HG02938 (cell line): ENCODE measurements around the gene ADAM12.
"Not testable (repeated sequence)": the region's sequence is repeated elsewhere in the genome, so short reads cannot be mapped to it uniquely, and the experiment has no call there.

Source experiments
- ATAC-seq: cut with Tn5 transposase; IDR thresholded peaks from one replicate; pipeline ENCODE4 v1.9.1; 2021; ENCODE audit warnings: mild to moderate bottlenecking, moderate library complexity; ENCODE audit not compliant: unreplicated experiment

ADAM12 gene

DNA sequence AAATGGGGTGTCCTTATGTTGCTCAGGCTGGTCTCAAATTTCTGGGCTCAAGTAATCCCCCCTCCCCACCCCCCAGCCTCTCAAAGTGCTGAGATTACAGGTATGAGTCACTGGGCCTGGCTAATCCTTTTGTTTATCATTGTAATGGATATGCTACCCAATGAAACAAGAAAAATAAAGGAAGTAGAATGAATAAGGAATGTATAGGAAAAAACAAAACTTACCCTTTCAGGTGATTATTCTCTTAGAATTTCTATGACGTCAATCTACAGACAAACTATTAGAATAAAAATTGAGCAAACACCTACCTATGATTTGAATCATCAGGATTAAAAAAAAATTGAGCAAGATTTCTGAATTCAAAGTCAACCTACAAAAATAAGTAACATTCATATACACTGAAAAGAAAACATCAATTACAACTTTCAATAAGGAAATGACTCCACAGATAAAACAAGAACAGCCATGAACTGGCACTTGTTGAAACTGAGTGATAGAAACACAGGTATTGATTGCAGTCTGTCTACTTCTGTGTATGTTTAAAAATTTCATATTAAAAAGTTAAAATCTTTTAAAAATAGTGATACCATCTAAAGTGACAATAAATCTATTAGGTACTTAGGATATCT, 12.2 kb downstream of the ADAM12 start:
- no peak for ATAC-seq

DNA sequence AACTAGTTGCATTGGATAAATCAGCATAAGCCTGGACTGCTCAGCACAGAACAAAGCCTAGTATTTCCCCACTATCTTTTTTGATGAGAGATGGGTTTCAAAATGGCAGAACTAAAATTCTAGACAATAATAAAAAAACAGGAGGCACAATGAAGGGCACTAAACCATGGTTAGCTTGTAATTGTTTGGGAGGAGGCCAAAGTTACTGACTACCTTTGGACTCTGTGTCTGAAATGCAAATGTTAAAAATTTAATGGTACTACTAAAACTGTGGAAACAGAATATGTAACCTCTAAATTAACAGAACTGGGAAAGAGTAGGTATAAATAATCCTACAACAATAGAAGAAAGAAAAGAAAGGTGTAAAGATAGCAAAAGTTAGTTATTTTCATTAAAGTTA, 13.0 kb downstream of the ADAM12 start:
- no peak for ATAC-seq

DNA sequence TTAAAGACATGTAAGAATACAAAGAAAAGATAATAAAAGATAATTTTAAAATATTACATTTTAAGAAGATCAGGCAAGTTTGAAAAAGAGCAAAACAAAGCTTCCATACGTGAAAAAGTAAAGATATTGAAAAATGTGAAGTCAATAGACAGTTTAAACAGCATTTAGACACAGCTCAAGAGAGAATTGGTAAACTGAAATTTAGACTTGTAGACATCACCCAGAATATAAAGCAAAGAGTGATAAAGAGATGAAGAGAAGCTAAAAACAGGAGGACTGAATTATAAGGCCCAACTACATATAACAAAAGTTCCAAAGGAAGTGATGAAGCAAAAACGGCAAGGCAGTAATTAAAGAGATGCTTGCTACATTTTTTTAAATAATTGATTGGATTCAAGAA, 13.8 kb downstream of the ADAM12 start:
- ATAC-seq = no peak

DNA sequence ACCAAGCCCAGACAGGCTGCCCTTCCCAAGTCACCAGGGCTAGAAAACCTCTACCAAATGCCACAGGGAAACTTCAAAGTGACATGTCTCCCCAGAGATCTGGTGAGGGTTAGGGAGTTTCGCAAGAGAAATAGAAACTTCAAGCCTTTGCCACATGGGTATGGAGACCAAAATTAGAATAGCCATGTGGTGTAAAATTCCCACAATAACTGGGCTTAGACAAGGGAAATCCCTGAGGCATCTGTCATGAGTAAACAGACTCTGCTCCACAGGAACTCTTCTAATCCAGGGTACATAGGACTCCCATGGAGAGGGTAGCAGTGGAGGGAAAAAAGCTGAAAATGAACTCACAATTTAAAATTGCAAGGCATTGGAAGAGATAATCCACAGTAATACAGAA, 14.3 kb downstream of the ADAM12 start:
- no peak for ATAC-seq

DNA sequence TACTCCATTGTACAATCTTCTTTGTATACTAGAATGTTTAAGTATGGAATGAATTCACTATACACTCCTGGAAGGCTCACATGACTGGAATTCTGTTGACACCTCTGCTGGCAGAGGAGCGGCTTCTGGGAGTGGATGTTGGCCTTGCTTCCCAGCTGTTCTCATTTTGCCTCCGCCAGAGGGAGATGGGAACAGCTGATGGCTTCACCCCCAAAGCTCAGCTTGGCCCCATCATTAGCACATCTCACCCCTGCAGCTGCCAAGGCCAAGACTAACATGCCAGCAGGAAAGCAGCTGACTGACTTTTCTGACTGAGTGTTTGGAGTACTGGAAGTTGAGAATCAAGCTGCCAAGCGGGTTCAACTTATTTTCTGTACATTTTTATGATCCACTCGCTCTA, 15.1 kb downstream of the ADAM12 start:
- ATAC-seq = no peak

DNA sequence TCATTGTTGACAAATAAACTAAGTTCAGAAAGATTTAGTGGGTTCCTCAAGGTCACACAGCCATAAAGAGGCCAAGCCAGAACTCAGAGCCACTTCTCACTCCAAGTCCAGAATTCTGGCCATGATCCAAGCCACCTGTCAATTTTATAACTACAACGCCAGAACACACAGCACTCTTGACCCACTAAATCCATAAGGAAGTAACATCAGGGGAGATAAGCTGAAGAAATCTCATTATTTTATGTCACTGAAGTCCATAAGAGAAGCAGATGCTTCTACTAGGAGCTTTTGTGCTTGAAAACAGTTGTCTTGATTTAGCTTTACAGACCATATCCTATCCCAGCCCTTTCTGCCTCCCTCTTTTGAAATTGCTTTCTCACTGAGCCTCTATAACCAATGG, 15.9 kb downstream of the ADAM12 start:
- no peak for ATAC-seq

DNA sequence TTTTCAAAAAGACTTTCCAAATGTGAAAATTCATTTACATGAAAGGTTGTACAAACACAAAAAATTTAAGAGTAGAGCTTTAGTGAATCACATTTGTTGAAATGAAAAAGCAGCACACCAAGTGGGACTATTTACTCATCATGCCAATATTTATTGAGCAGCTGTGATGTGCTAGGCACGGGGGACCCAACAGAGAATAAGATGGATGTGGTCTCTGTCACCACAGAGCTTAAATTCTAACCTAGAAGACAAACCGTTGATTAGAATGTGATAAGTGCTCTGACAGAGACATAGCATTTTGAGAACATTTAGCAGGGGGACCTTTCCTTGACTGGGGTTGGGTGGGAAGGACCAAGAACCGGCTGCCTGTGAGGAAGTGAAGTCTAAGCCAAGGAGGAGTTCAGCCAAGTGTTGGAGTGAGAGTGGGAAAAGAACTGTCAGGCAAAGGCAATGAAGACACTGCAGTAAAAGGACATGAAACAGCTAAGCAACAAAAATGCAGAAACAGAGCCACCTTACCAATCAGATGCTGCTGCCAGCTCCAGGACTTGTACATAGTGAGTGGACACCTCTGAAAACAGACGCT, 19.1 kb downstream of the ADAM12 start:
- no peak for ATAC-seq

DNA sequence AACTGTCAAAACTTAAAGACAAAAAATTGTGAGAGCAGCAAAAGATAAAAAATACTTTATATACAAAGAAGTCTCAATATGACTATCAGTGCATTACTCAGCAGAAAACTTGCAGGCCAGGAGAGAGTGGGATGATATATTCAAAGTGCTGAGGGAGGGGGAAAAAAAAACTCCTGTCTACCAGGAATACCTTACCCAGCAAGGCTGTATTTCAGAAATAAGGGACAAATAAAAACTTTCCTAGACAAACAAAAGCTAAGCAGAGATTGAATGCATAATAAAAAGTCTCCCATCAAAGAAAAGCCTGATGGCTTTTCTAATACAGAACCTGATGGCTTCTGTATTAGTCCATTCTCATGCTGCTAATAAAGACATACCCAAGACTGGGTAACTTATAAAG, 31.1 kb downstream of the ADAM12 start:
- no peak for ATAC-seq

DNA sequence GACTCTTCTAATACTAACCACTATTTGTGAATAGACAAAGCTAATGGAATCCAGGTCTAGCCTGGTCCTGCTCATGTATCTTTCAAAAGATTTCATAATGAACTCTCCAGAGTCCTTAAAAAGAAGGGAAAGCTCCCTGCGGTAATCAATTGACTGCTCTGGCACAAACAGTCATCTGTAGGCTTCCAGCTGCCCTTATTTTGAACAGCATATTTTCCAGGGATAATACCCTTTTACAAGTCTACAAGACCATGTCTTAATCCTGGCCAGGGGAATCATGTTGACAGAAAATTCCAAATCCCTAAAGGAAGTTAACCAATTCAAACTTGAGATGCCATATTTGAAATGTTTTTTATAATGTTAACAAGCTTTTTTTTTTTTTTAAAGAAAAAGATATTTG, 34.6 kb downstream of the ADAM12 start:
- no peak for ATAC-seq

DNA sequence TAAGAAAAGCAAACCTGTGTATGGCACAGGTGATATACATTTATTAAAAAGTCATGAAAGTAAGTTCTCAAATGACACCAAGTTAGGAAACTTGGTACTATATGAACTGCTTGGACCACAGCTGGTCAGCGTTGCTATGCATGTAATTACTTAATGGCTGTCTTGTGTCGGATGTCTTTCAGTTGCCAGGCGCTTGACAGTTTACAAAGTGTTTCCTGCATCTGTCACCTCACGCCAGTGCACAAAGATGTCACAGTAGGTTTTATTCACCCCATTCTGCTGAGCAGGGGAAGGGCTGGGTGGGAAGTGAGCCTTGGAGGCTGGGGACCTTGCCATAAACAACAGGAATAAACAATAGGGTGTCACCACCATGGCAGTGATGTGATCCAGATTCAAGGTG, 35.8 kb downstream of the ADAM12 start:
- no peak for ATAC-seq

DNA sequence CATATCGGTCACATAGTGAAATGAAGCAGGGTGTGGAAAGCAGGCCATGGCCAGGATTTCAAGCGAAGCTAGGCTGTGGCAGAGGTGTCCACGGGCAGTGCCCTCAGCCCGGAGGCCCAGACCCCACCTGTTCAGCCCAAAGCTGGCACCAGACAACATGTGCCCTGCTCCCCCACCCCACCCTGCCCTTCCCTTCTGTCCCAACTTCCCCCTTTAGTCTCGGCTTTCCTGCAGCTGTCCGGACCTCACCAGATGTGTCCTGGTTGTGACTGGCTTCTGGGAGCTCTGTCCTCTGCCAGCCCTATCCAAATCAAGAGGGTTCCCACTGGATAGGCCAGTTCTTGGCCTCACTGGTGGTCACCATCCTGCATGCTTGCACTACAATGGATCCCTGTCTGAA, 37.3 kb downstream of the ADAM12 start:
- ATAC-seq = no peak

DNA sequence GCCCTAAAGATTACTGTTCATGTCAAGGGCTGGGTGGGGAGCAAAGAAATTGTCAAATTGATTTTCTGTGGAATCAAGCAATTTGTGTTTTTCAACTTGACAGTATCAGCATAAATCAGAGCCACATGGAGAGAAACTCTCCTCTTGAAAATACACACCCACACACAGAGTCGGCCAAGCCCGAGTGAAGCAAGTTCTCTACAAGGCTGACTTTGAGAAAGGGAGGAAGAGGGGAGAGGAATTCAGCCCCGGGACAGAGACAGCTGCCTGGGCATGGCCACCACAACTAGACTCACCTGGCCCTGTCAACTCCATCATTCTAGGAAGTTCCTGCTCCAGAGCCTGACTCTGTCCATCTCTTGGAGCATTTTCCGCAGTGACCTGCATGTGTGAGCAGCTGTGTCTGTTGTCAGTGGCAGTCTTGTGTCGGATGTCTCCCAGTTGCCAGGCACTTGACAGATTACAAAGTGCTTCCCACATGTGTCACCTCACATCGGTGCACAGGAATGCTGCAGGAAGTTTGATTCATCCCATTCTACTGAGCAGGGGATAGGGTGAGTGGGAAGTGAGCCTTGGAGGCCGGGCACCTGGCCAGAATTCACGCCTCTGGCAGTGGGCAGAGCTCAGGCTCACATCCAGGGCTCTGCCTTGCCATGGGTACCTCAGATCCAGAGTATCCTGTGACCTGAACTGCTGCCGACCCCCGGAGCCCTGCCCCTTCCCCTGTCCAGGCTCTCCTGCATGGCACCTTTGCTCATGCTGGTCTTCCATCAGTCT, 37.9 kb downstream of the ADAM12 start:
- ATAC-seq = no peak

DNA sequence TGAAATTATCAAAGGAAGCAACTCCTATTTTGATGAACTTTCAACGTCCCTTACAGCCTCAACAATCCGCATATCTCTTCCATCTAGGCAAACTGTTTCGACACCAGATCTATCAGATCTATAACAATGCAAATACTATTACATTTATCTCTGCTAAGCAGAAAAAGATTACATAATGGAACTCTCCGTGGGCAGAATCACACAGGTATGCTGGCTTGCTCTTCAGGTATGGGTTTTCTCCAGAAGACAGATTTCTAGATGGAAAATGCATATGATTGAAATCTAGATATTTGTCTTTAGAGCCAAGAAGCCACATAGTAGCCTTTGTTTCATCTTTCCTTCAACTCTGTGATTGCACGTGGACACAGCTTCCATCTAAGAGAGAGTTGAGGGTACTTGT, 38.6 kb downstream of the ADAM12 start:
- no peak for ATAC-seq

DNA sequence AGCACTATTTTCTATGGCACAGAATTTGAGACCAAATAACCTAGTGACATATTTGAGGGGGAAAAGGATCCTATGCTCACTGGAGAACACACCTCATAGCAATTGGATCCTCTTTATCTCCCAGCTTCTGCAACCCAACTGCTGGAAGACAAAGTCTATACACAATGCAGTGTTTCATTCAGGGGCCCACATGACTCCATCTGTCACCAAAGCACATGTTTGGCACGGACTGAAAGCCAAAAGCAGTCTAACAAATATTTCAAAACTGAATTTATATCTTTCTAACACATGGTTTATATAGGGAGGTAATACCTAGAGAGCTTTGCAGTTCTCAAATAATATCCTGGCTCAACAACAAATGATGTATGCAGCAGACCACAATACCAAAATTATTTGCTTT, 39.2 kb downstream of the ADAM12 start:
- ATAC-seq = no peak

DNA sequence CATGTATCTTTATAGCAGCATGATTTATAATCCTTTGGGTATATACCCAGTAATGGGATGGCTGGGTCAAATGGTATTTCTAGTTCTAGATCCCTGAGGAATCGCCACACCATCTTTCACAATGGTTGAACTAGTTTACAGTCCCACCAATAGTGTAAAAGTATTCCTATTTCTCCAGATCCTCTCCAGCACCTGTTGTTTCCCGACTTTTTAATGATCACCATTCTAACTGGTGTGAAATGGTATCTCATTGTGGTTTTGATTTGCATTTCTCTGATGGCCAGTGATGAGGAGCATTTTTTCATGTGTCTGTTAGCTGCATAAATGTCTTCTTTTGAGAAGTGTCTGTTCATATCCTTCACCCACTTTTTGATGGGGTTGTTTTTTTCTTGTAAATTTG, 44.8 kb downstream of the ADAM12 start:
- ATAC-seq = not testable (repeated sequence)

DNA sequence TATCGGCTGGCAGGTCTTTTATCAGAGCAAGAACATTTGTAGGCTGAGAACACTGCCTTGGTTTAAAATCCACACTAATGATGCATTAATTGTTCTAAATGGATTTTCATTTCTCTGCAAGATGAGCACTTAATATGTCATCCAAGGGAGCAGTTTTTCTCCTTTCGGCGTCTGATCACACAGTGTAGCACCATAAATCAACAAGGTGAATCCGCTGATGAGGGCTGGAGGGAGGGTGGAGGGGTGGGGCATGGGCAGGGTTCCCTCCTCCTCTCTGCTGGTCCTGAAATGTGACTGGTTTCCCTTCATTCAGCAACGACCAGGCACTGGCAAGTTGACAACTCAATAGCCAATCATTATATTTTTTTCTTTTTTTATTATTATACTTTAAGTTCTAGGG, 45.6 kb downstream of the ADAM12 start:
- no peak for ATAC-seq

DNA sequence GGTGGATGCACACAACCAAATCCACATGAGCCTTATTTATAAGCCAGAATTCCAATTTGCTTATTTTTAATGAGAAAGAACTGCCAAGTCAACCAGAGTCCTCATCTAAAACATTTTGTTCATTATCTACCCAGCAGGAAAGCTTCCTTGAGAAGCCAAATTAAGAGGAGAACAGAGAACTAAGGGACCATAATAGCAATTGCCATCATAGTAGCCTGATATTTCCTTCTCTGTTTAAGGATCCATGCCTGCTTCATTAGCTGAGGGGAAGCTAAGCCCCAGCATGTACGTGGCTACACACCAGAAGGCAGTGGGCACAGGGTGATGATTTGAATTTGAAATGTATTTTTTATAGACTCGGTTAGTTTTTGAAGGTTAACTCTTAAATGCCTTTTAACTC, 46.8 kb downstream of the ADAM12 start:
- no peak for ATAC-seq

DNA sequence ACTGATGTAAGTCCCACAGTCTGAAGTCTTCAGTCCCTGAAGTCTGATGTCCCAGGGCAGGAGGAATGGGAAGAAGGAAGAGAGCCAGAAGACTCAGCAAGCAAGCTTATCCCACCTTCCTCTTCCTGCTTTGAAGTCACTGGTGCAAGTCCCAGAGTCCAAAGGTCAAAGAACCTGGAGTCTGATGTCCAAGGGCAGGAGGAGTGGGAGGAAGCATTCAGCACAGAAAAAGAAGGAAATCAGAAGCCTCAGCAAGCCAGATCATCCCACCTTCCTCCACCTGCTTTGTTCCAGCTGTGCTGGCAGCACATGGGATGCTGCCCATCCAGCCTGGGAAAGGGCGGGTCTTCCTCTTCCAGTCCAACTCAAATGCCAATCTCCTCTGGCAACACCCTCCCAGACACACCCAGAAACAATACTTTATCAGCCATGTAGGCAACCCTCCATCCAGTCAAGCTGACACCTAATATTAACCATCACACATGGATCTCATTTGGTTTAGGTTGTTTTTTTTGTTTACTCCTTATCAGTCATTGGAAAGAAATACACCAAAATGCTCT, 50.9 kb downstream of the ADAM12 start:
- no peak for ATAC-seq

DNA sequence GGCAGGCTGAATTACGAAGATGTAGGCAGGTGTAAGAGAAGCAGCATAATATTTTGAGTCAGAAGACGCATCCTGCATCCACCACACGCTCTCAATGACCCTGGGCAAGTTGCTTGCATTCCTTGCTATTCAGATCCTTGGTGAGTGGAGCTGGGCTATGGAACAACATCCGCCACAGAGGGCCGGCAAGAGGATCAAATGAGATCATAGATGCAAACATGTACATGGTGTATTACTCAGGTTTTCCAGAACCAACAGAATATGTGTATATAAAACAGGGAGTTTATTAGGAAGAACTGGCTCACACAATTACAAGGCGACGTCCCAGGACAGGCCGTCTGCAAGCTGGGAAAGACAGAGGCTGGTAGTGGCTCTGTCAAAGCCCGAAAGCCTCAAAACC, 51.5 kb downstream of the ADAM12 start:
- ATAC-seq = no peak

DNA sequence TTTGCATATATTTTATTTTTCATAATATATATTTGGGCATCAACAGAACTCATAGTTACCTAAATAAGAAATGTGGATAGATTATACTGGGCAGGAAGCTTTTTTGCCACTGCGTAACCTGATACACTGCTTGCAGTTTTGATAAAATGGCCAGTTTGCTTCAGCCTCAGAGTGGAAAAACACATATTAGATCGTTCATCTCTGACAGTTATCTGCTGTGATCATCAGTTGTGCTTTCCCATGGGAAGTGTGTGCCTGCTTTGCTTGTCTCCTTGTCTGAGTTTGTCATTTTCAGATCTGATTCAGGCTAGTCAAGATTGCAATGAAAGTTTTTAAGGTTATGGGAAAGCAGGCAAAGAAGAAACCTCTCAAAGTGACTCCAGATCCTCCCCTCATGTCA, 54.0 kb downstream of the ADAM12 start:
- no peak for ATAC-seq

DNA sequence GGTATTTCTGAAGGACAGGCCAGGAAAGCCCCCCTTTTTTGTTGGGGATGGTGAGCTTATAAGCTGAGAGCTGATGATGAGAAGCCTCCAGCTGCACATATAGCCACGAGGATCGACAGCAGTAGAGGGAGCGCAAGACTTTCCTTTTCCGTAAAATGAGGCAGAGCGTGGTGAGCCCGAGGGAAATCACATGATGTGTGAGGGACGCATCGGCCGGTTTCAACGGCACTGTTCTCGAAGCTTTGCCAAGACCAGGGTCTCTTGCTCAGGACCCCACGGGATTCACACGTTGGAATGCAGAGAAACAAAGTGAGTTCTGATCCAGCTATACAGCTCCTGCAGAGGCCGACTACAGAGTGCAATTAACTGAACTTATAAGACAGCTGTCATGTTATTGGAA, 55.7 kb downstream of the ADAM12 start:
- ATAC-seq = no peak

DNA sequence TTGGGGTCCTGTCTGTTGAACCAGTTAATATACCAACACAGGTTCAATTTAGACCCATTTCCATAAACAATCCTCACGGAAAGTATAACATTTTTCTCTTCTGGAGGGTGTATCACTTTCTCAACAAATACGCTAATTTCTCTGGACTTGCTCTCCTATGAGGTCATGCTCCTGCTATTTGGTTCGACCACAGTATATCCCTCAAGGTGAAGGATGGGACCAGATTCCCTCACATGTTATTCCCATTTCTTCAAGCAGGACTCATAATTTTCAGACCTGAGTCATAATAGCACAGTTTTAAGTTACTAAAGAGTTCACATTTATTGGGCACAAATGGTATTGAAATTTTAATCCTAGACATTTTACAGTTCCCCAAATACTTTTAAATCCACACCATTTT, 57.2 kb downstream of the ADAM12 start:
- no peak for ATAC-seq
